ENCODE data around the gene TP53RK.
"Not testable (repeated sequence)": the region's sequence is repeated elsewhere in the genome, so short reads cannot be mapped to it uniquely, and the experiment has no call there.

TP53RK gene

DNA sequence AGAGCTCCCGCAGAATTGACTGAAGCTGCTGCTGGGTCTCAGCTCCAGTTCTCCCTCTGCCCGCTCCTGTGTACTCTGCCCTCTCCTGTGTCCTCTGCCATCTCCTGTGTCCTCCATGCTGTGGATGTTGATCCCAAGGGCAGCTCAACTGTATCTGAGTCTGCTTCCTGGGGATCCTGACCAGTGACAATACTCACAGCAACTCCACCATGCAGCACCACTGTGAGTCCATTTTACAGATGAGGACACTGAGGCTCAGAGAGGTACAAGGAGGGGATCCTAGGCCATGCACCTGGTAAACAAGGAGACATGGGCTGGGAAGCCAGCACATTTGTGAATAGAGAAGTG is 8.6 kb downstream of the TP53RK start:
- Histone ChIP-seq H3K4me3 (ENCODE audit: low read depth, low read length) (no peak overlapping the region), H3K9me3 (ENCODE audit: severe bottlenecking) (no peaks in the 10 kb centered on the region), H3K36me3 (peaks cover 15% of the 10 kb centered on the region), H3K27me3 (ENCODE audit: insufficient read depth, low read depth, severe bottlenecking) (no peaks in the 10 kb centered on the region), H3K27ac (no peak overlapping the region)
- TF ChIP-seq, protein P1, sequence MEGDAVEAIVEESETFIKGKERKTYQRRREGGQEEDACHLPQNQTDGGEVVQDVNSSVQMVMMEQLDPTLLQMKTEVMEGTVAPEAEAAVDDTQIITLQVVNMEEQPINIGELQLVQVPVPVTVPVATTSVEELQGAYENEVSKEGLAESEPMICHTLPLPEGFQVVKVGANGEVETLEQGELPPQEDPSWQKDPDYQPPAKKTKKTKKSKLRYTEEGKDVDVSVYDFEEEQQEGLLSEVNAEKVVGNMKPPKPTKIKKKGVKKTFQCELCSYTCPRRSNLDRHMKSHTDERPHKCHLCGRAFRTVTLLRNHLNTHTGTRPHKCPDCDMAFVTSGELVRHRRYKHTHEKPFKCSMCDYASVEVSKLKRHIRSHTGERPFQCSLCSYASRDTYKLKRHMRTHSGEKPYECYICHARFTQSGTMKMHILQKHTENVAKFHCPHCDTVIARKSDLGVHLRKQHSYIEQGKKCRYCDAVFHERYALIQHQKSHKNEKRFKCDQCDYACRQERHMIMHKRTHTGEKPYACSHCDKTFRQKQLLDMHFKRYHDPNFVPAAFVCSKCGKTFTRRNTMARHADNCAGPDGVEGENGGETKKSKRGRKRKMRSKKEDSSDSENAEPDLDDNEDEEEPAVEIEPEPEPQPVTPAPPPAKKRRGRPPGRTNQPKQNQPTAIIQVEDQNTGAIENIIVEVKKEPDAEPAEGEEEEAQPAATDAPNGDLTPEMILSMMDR (IDR thresholded peaks at IDR 0.05; ENCODE audit: low read depth, low read length), result no peak
- DNase-seq, result no peak

DNA sequence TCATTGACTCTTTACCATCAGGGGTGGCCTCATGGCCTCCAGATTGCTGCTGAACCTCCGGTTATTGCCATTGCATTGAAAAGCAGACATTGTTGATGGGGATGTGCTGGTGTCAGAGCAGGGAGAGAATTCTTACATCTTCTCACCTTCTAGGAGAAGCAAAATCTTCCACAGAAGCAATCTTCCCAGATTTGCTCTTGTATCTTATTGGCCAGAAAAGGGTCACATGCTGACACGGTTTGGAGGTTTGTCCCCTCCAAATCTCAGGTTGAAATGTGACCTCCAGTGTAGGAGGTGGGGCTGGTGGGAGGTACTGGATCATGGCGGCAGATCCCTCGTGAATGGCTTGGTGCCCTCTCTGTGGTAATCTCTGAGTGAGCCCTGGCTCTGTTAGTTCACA is 10.7 kb downstream of the TP53RK start:
- Histone ChIP-seq H3K9me3 (ENCODE audit: severe bottlenecking) (no peaks in the 10 kb centered on the region), H3K27me3 (ENCODE audit: insufficient read depth, low read depth, severe bottlenecking) (no peaks in the 10 kb centered on the region), H3K36me3 (peaks cover 4% of the 10 kb centered on the region), H3K4me3 (ENCODE audit: low read depth, low read length) (no peak overlapping the region), H3K27ac (no peak overlapping the region)
- no peak for DNase-seq
- TF ChIP-seq, protein P1 (IDR thresholded peaks at IDR 0.05; ENCODE audit: low read depth, low read length), result no peak

DNA sequence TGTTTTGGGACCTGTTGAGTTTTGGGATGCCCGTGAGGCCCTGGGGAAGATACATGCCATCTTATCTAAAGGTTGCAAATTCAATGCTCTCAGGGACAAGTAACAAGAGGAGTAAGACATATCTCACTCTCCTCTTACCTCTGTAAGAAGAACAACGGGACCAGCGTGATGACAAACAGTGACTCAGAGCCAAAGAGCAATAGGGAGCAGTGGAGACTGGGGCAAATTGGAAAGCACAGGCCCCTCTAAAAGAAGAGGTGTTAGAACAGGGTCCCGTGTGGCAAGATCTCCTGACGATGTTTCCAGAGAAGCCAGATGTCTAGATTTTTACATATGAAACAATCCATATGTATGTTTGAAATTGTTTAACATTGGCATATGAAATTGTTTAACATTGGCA is 11.6 kb downstream of the TP53RK start:
- Histone ChIP-seq H3K27me3 (ENCODE audit: insufficient read depth, low read depth, severe bottlenecking) (no peaks in the 10 kb centered on the region), H3K36me3 (peaks cover 4% of the 10 kb centered on the region), H3K4me3 (ENCODE audit: low read depth, low read length) (no peak overlapping the region), H3K9me3 (ENCODE audit: severe bottlenecking) (no peaks in the 10 kb centered on the region), H3K27ac (no peak overlapping the region)
- no peak for DNase-seq
- TF ChIP-seq, protein P1 (IDR thresholded peaks at IDR 0.05; ENCODE audit: low read depth, low read length), result no peak

DNA sequence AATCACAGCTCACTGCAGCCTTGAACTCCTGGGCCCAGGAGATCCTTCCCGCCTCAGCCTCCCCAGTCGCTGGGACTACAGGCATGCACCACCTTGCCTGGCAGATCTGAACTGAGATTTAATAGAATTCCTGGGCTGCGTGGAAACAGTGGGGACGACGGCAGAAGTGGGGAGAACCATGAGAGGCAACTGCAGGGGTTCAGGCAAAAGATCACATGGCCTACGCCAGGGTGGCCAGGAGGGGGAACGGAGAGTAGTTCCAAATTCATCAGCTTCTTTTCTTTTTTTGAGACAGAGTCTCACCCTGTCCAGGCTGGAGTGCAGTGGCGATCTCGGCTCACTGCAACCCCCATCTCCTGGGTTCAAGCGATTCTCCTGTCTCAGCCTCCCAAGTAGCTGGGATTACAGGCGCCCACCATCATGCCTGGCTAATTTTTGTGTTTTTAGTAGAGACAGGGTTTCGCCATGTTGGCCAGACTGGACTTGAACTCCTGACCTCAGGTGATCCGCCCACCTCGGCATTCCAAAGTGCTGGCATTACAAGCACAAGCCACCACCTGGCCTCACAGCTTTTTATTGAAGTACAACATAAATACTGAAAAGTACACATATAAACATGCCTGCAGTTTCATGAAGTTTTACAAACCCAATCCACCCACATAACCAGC is 12.5 kb downstream of the TP53RK start:
- H3K9me3 ChIP-seq (ENCODE audit: severe bottlenecking); H3K27me3 ChIP-seq (ENCODE audit: insufficient read depth, low read depth, severe bottlenecking); H3K36me3 ChIP-seq; DNase-seq; H3K27ac ChIP-seq; H3K4me3 ChIP-seq (ENCODE audit: low read depth, low read length): not testable (repeated sequence)

DNA sequence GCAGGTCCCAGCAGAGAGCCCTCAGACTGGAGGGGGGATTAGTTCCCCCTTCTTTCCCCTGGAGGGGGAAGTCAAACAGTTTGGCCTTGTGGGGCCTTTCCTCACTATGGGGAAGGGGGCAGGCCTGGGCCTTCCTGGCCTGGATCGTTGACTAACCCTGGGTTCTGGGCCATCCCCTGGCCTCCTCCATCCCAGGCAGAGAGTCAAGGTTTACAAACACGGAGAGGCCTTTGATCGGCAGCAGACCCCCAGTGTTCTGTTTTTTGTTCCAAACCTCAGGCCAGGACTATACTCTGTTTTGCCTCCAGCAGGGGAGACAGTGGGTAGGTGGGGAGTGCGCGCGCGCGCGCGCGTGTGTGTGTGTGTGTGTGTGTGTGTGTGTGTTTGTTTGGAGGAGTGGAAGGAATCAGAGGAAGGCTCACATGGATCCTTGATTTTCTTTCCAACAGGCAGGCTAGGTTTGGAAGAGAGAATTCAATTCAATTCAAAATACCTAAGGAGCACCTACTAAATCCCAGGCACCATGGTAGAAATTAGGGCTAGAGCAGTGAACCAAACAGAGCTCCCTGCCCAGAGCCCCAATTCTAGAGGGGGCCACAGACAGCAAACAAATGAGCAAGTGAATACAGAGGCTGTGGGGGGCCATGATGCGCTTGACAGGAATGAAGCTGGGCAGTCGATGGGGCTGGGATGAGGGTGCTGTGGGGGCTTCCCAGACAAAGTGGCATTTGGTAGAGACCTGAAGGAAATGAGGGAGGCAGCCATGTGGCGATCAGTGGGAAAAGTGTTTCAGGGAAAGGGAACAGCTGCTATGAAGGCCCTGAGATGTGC is 14.8 kb downstream of the TP53RK start:
- TF ChIP-seq, protein P1 (IDR thresholded peaks at IDR 0.05; ENCODE audit: low read depth, low read length), result no peak

DNA sequence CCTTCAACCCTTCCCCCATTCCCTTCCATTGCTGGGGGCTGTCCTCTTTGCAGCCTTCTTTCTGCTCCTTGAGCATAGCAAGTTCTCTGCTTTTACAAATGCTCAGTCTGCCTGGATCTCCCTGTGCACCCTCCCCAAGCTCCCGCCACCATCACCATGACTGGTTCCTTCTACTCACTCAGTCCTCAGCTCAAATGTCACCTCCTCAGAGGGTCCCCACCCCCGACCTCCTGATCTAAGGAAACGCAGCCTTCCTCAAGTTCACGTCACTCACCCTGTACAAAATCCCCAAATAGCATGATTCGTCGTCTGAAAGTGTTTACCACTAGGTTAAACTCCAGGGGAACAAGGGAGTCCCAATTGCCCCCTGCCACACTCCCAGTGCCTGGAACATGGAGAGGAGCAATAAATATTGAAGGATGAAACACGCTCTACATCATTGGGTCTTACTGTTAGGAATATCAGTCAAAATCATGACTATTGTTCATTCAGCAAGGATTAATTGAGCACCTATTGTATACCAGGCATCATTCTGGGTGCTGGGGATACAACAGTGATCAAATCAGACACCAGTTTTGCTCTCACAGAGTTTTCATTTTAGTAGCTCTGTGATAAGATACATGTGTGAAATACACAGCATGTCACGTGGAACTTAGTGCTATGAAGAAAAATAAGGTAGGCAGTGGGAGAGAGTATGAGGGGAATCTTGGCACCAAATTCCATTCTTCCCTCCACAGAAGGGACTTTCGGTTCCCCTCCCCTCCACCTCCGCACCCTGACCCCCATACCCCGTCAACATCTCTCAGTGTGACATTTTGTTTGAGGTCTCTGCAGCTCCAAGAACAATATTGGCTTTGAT is 15.6 kb downstream of the TP53RK start:
- Histone ChIP-seq H3K27me3 (ENCODE audit: insufficient read depth, low read depth, severe bottlenecking) (no peaks in the 10 kb centered on the region), H3K9me3 (ENCODE audit: severe bottlenecking) (no peaks in the 10 kb centered on the region), H3K27ac (no peak overlapping the region), H3K36me3 (no peaks in the 10 kb centered on the region), H3K4me3 (ENCODE audit: low read depth, low read length) (no peak overlapping the region)
- DNase-seq, result no peak
- TF ChIP-seq, protein P1 (IDR thresholded peaks at IDR 0.05; ENCODE audit: low read depth, low read length), result no peak

More for the DNA sequence above, 14.8 kb downstream of the TP53RK start:
- H3K4me3 ChIP-seq (ENCODE audit: low read depth, low read length), result no peak overlapping the region
- H3K36me3 ChIP-seq, result no peaks in the 10 kb centered on the region
- H3K9me3 ChIP-seq (ENCODE audit: severe bottlenecking), result no peaks in the 10 kb centered on the region
- H3K27me3 ChIP-seq (ENCODE audit: insufficient read depth, low read depth, severe bottlenecking), result no peaks in the 10 kb centered on the region
- DNase-seq, result no peak
- H3K27ac ChIP-seq, result no peak overlapping the region
